Stomach (tissue), 9 donors: Measurements from ENCODE around the gene WDR48. TPM values are rescaled to one million over a fixed set of nuclear protein-coding genes. Genes with fewer than 3 reads are reported as not detected.
A peak's percentile ranks its signal among the peaks of the same experiment; 100 is the strongest.

Experiments
- DNase-seq, 2 donors: peaks; one replicate each; pipeline versions ENCODE4 v3.0.0 to v3.0.0-alpha.2; 2013 to 2019
- H3K27ac ChIP-seq, 5 donors: fragments of 200-600 bp in 4 of 5; sonication (generic) in 4 of 5; one replicate each; pipeline ENCODE4 v1.5.1; 2013 to 2019; ENCODE audit warnings: mild to moderate bottlenecking in 1 of 5, moderate library complexity in 1 of 5
- H3K27me3 ChIP-seq, 3 donors: fragments of 200-600 bp; sonication (generic); one replicate each; pipeline ENCODE4 v1.5.1; 2017 to 2019; ENCODE audit warnings: mixed run types in 1 of 3
- H3K36me3 ChIP-seq, 4 donors: fragments of 200-600 bp; sonication (generic); 1 replicate in 3 of 4; 2 replicates in 1 of 4; pipeline ENCODE4 v1.5.1; 2016 to 2019
- H3K4me1 ChIP-seq, 4 donors: fragments of 200-600 bp; sonication (generic); one replicate each; pipeline ENCODE4 v1.5.1; 2016 to 2019
- H3K4me3 ChIP-seq, 4 donors: fragments of 200-600 bp; sonication (generic) in 3 of 4; one replicate each; pipeline ENCODE4 v1.5.1; 2016 to 2019; ENCODE audit warnings: mild to moderate bottlenecking in 1 of 4
- H3K9me3 ChIP-seq, 4 donors: fragments of 200-600 bp; sonication (generic); one replicate each; pipeline ENCODE4 v1.5.1; 2016 to 2019
- CTCF ChIP-seq, 7 experiments: fragments of 450-650 bp in 4 of 7; fragments of 200-600 bp in 3 of 7; sonication (generic) in 3 of 7; IDR thresholded peaks; one replicate each; pipeline ENCODE4 v1.5.1; 2016 to 2019; ENCODE audit warnings: antibody characterized with exemption in 7 of 7, control low read depth in 2 of 7, mild to moderate bottlenecking in 1 of 7
- EP300 ChIP-seq: sonication (generic); formaldehyde crosslinking; IDR thresholded peaks from one replicate; pipeline ENCODE4 v1.6.1; 2017; ENCODE audit warnings: antibody characterized with exemption
- POLR2A ChIP-seq, 4 donors: fragments of 450-650 bp; IDR thresholded peaks; one replicate each; pipeline ENCODE4 v1.6.1; 2016; ENCODE audit warnings: antibody characterized with exemption in 4 of 4, control low read depth in 2 of 4, mild to moderate bottlenecking in 1 of 4, moderate library complexity in 1 of 4
- POLR2AphosphoS5 ChIP-seq, 3 donors: sonication (generic); formaldehyde crosslinking; IDR thresholded peaks; one replicate each; pipeline ENCODE4 v1.6.1; 2016; ENCODE audit warnings: antibody characterized with exemption in 3 of 3
- WGBS, 5 donors: extraction: QIAGEN DNeasy Blood & Tissue Kit in 3 of 5; methylation state at CpG; one replicate each; pipeline versions ENCODE4 v1.1.5 to v1.1.7; 2013 to 2018; 5-methylcytosine and 5-hydroxymethylcytosine counted together
- intact Hi-C: fragments of 100-400 bp; cut with DNase I; formaldehyde crosslinking; loops from one replicate; pipeline ENCODE4 v1.15.1; 2023; ENCODE audit warnings: low total_unique reads
- polyA plus RNA-seq, 3 donors: library from polyadenylated mRNA; stranded (reverse); fragments of 200-250 nt; gene quantifications; one replicate each; pipeline ENCODE4 v1.2.3, GENCODE V29; 2013
- total RNA-seq, 5 donors: library from RNA; depleted of rRNA; stranded (reverse); fragments of >200 nt; gene quantifications; one replicate each; pipeline versions ENCODE4 v1.1.0 to v1.2.3, GENCODE V29; 2014 to 2016
- donor health status: healthy with polysubstance abuse.
- donor health status: Bipolar disorder and iron deficiency.
- donor health status: healthy.

Gene WDR48
- total and polyA plus RNA-seq, 8 donors = 4.3 to 89.7 (median 13.4) TPM

- Histone ChIP-seq H3K36me3 (no peaks in the 10 kb centered on the region), H3K27ac (no peak overlapping the region), H3K27me3 (no peaks in the 10 kb centered on the region), H3K4me3 (no peak overlapping the region), H3K9me3 (no peaks in the 10 kb centered on the region), H3K4me1 (no peaks in the 10 kb centered on the region)
- WGBS, 5 donors = 80 to 87% (median 83%) methylated on average over 6 of the region's 6 CpGs
- TF ChIP-seq POLR2A (IDR thresholded peaks at IDR 0.05) (no peak), CTCF (IDR thresholded peaks at IDR 0.05) (no peak), POLR2AphosphoS5 (IDR thresholded peaks at IDR 0.05) (no peak), EP300 (no peak)
- intact Hi-C loops = no loop called here
- DNase-seq = peak in 1 of 2 donors; percentile 8
These were observed 26.4 kb upstream of the WDR48 start for GRCh38 chr3:39025222-39025970.

GRCh38 chr3:39028546-39028945 is 23.3 kb upstream of the WDR48 start:
- H3K4me3 ChIP-seq = no peak overlapping the region
- 63 to 80% (median 76%) methylated on average over 3 of the region's 3 CpGs for WGBS, 5 donors
- no peaks in the 10 kb centered on the region for H3K27me3 ChIP-seq
- TF ChIP-seq POLR2A (IDR thresholded peaks at IDR 0.05) = no peak
- no peak for TF ChIP-seq CTCF (IDR thresholded peaks at IDR 0.05)
- TF ChIP-seq EP300 = no peak
- TF ChIP-seq POLR2AphosphoS5 (IDR thresholded peaks at IDR 0.05) = no peak
- H3K4me1 ChIP-seq = no peaks in the 10 kb centered on the region
- DNase-seq = no peak
- intact Hi-C loops = no loop called here
- H3K9me3 ChIP-seq = no peaks in the 10 kb centered on the region
- H3K27ac ChIP-seq = no peak overlapping the region
- no peaks in the 10 kb centered on the region for H3K36me3 ChIP-seq

- no peak for TF ChIP-seq CTCF (IDR thresholded peaks at IDR 0.05)
- no peak for TF ChIP-seq POLR2A (IDR thresholded peaks at IDR 0.05)
- no peak for TF ChIP-seq EP300
- H3K27me3 ChIP-seq = no peaks in the 10 kb centered on the region
- WGBS, 5 donors = 92 to 100% (median 96%) methylated on average over 1 of the region's 1 CpG
- DNase-seq = no peak
- no peaks in the 10 kb centered on the region for H3K36me3 ChIP-seq
- H3K4me1 ChIP-seq = no peaks in the 10 kb centered on the region
- no peak overlapping the region for H3K4me3 ChIP-seq
- H3K27ac ChIP-seq = no peak overlapping the region
- intact Hi-C loops = no loop called here
- H3K9me3 ChIP-seq = no peaks in the 10 kb centered on the region
These were observed 22.3 kb upstream of the WDR48 start for GRCh38 chr3:39029556-39029955.

GRCh38 chr3:39038165-39038564 is 13.7 kb upstream of the WDR48 start:
- intact Hi-C loops = no loop called here
- TF ChIP-seq CTCF (IDR thresholded peaks at IDR 0.05) = no peak
- no peak for TF ChIP-seq EP300
- TF ChIP-seq POLR2AphosphoS5 (IDR thresholded peaks at IDR 0.05) = no peak
- no peak for TF ChIP-seq POLR2A (IDR thresholded peaks at IDR 0.05)
- Histone ChIP-seq H3K9me3 (peaks cover 0 to 15% (median 0%) of the 10 kb centered on the region in 4 donors), H3K4me3 (no peak overlapping the region), H3K27me3 (no peaks in the 10 kb centered on the region), H3K27ac (no peak overlapping the region), H3K4me1 (no peaks in the 10 kb centered on the region), H3K36me3 (no peaks in the 10 kb centered on the region)
- no peak for DNase-seq
